Ascending aorta (tissue), 2 donors: ENCODE results near the gene PLXND1. TPM values are rescaled to one million over a fixed set of nuclear protein-coding genes. Genes with fewer than 3 reads are reported as not detected.
A peak's percentile ranks its signal among the peaks of the same experiment; 100 is the strongest.

Experiments
- DNase-seq, 2 donors: peaks; one replicate each; pipeline ENCODE4 v3.0.0-alpha.2; 2019; ENCODE audit warnings: low spot score in 2 of 2
- H3K27ac ChIP-seq, 2 donors: fragments of 200-600 bp; sonication (generic); one replicate each; pipeline ENCODE4 v1.5.1; 2016 to 2017; ENCODE audit warnings: mild to moderate bottlenecking in 1 of 2
- H3K27me3 ChIP-seq: fragments of 200-600 bp; sonication (generic); one replicate; pipeline ENCODE4 v1.5.1; 2017
- H3K36me3 ChIP-seq, 2 donors: fragments of 200-600 bp; sonication (generic); one replicate each; pipeline ENCODE4 v1.5.1; 2016
- H3K4me1 ChIP-seq, 2 donors: fragments of 200-600 bp; sonication (generic); one replicate each; pipeline ENCODE4 v1.5.1; 2016 to 2017; ENCODE audit warnings: mild to moderate bottlenecking in 1 of 2
- H3K4me3 ChIP-seq, 2 donors: fragments of 200-600 bp; sonication (generic); one replicate each; pipeline ENCODE4 v1.5.1; 2016 to 2017; ENCODE audit warnings: mild to moderate bottlenecking in 1 of 2
- H3K9me3 ChIP-seq, 2 donors: fragments of 200-600 bp; sonication (generic); one replicate each; pipeline ENCODE4 v1.5.1; 2016
- intact Hi-C: fragments of 100-400 bp; cut with DNase I; formaldehyde crosslinking; loops from one replicate; pipeline ENCODE4 v1.15.1; 2023
- total RNA-seq: library from RNA; depleted of rRNA; stranded (reverse); fragments of >200 nt; gene quantifications from one replicate; pipeline ENCODE4 v1.1.0, GENCODE V29; 2016
- TF ChIP-seq, protein P1 (sequence below), 3 experiments: fragments of 200-600 bp in 2 of 3; fragments of 450-650 bp in 1 of 3; sonication (generic) in 2 of 3; IDR thresholded peaks; one replicate each; pipeline ENCODE4 v1.5.1; 2016 to 2019; ENCODE audit warnings: antibody characterized with exemption in 3 of 3, mild to moderate bottlenecking in 1 of 3, moderate library complexity in 1 of 3

The PLXND1 gene
- total RNA-seq, 1 donor from 2014 or later = 407 TPM

DNA sequence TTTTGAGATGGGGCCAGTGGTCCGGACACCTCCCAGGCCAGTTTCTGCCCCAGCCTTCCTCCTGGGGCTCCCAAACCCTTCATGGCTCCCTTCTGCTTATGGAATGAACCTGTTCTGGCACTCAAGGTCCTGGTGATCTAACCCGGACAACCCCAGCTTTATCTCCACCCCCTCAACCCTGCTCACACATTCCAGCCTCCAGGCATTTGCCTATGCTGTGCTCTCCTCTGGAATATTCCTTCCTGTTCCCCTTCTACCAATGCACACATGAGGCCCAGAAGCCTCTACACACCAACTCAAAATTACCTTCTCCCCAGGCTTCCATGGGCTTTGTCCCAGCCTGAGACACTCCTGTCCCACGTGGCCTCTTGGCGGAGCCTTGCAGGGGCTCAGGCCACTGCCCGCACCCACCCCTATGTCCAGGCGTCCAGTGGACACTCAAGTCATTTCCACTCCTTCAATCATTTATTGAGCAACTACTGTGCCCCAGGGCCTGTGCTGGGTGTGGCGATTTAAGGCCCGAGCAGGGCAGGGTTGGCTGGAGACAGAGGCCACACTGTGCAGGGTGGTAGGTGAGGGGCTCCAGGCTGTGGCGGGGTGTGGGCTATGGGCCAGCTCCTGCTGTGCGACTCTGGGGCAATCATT is 18.8 kb downstream of the PLXND1 start:
- Histone ChIP-seq H3K36me3 (peaks cover 24 to 54% of the 10 kb centered on the region in 2 donors), H3K9me3 (no peaks in the 10 kb centered on the region), H3K27me3 (no peaks in the 10 kb centered on the region), H3K27ac (peak overlapping the region; percentile 19 to 39), H3K4me1 (peaks cover 0 to 19% of the 10 kb centered on the region in 2 donors), H3K4me3 (no peak overlapping the region)
- TF ChIP-seq, protein P1, sequence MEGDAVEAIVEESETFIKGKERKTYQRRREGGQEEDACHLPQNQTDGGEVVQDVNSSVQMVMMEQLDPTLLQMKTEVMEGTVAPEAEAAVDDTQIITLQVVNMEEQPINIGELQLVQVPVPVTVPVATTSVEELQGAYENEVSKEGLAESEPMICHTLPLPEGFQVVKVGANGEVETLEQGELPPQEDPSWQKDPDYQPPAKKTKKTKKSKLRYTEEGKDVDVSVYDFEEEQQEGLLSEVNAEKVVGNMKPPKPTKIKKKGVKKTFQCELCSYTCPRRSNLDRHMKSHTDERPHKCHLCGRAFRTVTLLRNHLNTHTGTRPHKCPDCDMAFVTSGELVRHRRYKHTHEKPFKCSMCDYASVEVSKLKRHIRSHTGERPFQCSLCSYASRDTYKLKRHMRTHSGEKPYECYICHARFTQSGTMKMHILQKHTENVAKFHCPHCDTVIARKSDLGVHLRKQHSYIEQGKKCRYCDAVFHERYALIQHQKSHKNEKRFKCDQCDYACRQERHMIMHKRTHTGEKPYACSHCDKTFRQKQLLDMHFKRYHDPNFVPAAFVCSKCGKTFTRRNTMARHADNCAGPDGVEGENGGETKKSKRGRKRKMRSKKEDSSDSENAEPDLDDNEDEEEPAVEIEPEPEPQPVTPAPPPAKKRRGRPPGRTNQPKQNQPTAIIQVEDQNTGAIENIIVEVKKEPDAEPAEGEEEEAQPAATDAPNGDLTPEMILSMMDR (IDR thresholded peaks at IDR 0.05) = no peak
- no peak for DNase-seq
- intact Hi-C loops = no loop called here

DNA sequence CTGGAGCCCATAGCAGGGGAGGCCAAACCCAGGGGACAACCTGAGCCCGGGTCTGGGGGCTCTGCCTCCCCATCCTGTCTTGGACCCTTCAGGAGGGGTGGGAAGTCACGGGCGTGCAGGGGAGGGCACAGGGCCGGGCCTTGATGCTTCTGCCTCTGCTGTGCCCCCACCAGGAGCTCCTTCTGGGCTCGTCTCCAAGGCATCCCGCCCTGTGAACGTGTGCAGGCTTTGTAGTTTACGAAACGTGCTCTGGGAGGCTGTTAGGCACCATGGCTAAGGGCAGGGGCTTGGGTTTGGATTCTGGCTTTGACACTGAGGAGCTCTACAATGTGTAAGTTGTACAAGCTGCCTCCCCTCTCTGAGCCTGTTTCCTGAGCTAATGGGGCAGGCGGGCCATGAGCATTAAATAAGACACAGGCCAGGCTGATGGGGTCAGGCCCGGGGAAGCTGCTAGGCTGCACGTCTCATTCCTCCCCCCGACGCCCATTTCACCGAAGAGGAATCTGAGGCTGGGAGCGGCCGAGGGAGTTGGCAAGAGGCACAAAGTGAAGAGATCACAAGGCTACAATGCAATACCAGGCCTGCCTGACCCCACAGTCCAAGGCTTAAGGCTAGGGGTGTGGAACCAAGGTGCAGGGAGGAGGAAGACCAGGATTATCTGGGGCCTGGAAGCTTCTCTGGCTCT is 19.6 kb downstream of the PLXND1 start:
- peak overlapping the region; percentile 19 to 39 for H3K27ac ChIP-seq
- H3K36me3 ChIP-seq = peaks cover 24 to 61% of the 10 kb centered on the region in 2 donors
- H3K27me3 ChIP-seq = no peaks in the 10 kb centered on the region
- TF ChIP-seq, protein P1 (IDR thresholded peaks at IDR 0.05) = no peak
- H3K4me3 ChIP-seq = no peak overlapping the region
- peaks cover 0 to 11% of the 10 kb centered on the region in 2 donors for H3K4me1 ChIP-seq
- DNase-seq = no peak
- no peaks in the 10 kb centered on the region for H3K9me3 ChIP-seq
- intact Hi-C loops = no loop called here

DNA sequence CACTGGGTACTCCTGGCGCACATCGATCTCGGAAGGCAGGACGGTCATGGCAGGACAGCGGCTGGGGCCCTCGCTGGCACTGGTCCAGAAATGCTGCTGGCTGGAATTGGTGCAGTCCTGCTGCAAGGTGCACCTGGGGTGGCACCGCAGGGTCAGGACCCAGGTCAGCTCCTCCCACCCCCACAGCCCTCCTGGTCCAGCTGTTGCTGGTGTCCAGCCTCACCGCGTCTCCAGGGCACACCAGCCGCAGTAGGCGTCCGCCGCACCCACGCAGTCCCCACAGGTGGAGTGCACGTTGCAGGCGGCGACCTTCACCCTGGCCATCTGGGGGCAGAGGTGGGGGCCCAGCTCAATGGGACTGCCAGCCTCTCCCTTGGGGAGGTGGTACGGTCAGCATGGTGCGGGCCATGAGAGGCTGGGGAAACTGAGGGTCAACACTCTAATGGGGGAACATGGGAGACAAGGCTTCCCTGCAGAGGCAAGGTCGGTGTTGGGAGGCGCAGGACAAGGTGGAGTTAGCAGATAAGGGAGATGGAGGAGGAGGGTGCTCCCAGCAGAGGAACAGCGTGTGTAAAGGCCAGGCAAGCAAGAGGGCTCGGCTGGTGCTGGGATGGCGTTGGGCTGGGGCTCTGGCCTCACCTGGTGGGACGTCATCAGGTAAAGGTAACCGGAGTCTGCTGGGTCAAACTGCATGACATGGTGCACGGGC is 20.4 kb downstream of the PLXND1 start:
- Histone ChIP-seq H3K4me1 (peaks cover 0 to 7% of the 10 kb centered on the region in 2 donors), H3K36me3 (peaks cover 31 to 65% of the 10 kb centered on the region in 2 donors), H3K27me3 (no peaks in the 10 kb centered on the region), H3K27ac (no peak overlapping the region), H3K4me3 (no peak overlapping the region), H3K9me3 (no peaks in the 10 kb centered on the region)
- TF ChIP-seq, protein P1 (IDR thresholded peaks at IDR 0.05) = no peak
- intact Hi-C loops = no loop called here
- DNase-seq = no peak

DNA sequence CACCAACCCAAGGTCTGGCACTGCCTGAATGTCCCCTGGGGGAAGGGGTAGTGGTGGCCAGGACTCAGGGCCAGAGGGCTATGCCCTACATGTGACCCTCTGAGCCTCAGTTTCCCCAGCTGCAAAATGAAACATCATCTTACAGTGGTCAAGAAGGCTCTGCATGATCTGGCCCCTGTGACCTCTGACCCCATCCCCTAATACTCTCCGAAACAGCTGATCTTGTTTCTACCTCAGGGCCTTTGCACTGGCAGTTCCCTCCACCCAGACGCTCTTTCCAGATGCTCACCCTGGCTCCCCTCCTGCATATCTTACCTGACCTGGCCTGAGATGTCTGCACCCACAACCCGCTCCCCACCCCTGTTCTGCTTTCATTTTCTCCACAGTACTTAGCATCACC is 21.8 kb downstream of the PLXND1 start:
- Histone ChIP-seq H3K4me1 (peaks cover 0 to 3% of the 10 kb centered on the region in 2 donors), H3K27ac (no peak overlapping the region), H3K36me3 (peaks cover 31 to 68% of the 10 kb centered on the region in 2 donors), H3K9me3 (no peaks in the 10 kb centered on the region), H3K27me3 (no peaks in the 10 kb centered on the region), H3K4me3 (no peak overlapping the region)
- intact Hi-C loops = no loop called here
- no peak for DNase-seq
- TF ChIP-seq, protein P1 (IDR thresholded peaks at IDR 0.05) = no peak

DNA sequence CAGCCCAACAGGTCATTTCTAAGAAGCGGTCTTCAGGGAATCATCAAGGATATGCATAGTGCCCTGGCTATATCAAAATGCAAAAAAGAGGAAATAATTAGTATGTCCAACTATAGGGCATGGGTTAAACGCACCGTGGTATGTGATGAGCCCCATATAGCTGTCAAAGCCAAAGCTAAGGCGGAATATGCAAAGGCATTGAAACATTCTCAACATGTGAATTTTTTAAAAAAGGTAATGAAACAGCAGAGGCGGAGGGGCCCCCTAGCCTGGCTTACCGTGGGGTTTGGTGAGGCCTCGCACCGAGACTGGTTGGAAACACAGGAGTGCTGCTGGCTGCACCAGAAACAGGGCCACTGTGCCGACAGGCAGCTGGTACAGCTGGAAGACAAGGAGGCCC is 23.2 kb downstream of the PLXND1 start:
- Histone ChIP-seq H3K27ac (no peak overlapping the region), H3K9me3 (no peaks in the 10 kb centered on the region), H3K4me1 (no peaks in the 10 kb centered on the region), H3K36me3 (peaks cover 30 to 62% of the 10 kb centered on the region in 2 donors), H3K4me3 (no peak overlapping the region), H3K27me3 (no peaks in the 10 kb centered on the region)
- intact Hi-C loops = no loop called here
- no peak for DNase-seq
- TF ChIP-seq, protein P1 (IDR thresholded peaks at IDR 0.05) = no peak
